SK-N-SH treated with all-trans-retinoic acid at 6 μM for 48 hours (cell line): ENCODE data around the gene COCH.

ENCODE experiments used
- ATAC-seq: fragments of 200-7000 bp; cut with Tn5 transposase; 3 replicates; pipeline ENCODE4 v1.9.1; 2020; ENCODE audit warnings: mild to moderate bottlenecking, moderate library complexity
- BACH2 ChIP-seq: fragments of 250-450 bp; sonication (Bioruptor Pico); IDR thresholded peaks from 2 replicates; pipeline ENCODE4 v1.9.0; 2021; ENCODE audit warnings: mild to moderate bottlenecking, borderline replicate concordance
- ESRRG ChIP-seq: fragments of 250-450 bp; sonication (Bioruptor Pico); IDR thresholded peaks from 2 replicates; pipeline ENCODE4 v1.6.1; 2021; ENCODE audit warnings: mild to moderate bottlenecking
- GLIS3 ChIP-seq: fragments of 250-450 bp; sonication (Bioruptor Pico); IDR thresholded peaks from 2 replicates; pipeline ENCODE4 v1.5.0; 2020; ENCODE audit warnings: mild to moderate bottlenecking, moderate library complexity
- OSR1 ChIP-seq: fragments of 250-450 bp; sonication (Bioruptor Pico); IDR thresholded peaks from 2 replicates; pipeline ENCODE4 v1.8.0; 2022; ENCODE audit warnings: moderate library complexity, mild to moderate bottlenecking, inconsistent platforms
- PPARA ChIP-seq: fragments of 250-450 bp; sonication (Bioruptor Pico); IDR thresholded peaks from 2 replicates; pipeline ENCODE4 v1.5.0; 2020; ENCODE audit warnings: mild to moderate bottlenecking, borderline replicate concordance
- RARB ChIP-seq: fragments of 250-450 bp; sonication (Bioruptor Pico); IDR thresholded peaks from 2 replicates; pipeline ENCODE4 v1.8.0; 2021; ENCODE audit warnings: mild to moderate bottlenecking, moderate library complexity
- SNAI2 ChIP-seq: fragments of 250-450 bp; sonication (Bioruptor Pico); IDR thresholded peaks from 2 replicates; pipeline ENCODE4 v1.5.0; 2020; ENCODE audit warnings: mild to moderate bottlenecking, moderate library complexity
- TCF4 ChIP-seq: fragments of 250-450 bp; sonication (Bioruptor Pico); IDR thresholded peaks from 2 replicates; pipeline ENCODE4 v1.8.0; 2021; ENCODE audit warnings: mild to moderate bottlenecking, moderate library complexity, borderline replicate concordance
- TOX ChIP-seq: fragments of 250-450 bp; sonication (Bioruptor Pico); IDR thresholded peaks from 2 replicates; pipeline ENCODE4 v1.8.0; 2021; ENCODE audit warnings: mild to moderate bottlenecking, moderate library complexity, borderline replicate concordance
- ZC3H10 ChIP-seq: fragments of 250-450 bp; sonication (Bioruptor Pico); IDR thresholded peaks from 2 replicates; pipeline ENCODE4 v1.5.1; 2021; ENCODE audit warnings: mild to moderate bottlenecking, moderate library complexity
- ZFP30 ChIP-seq: fragments of 450-650 bp; formaldehyde crosslinking; IDR thresholded peaks from 2 replicates; pipeline ENCODE4 v1.5.0; 2022; ENCODE audit warnings: mild to moderate bottlenecking, moderate library complexity
- ZNF565 ChIP-seq: fragments of 450-650 bp; formaldehyde crosslinking; conservative IDR thresholded peaks from 2 replicates; pipeline ENCODE4 v1.5.0; 2020; ENCODE audit warnings: low read depth, mild to moderate bottlenecking, moderate library complexity
- ZNF70 ChIP-seq: fragments of 450-650 bp; formaldehyde crosslinking; IDR thresholded peaks from 2 replicates; pipeline ENCODE4 v1.5.0; 2020; ENCODE audit warnings: mild to moderate bottlenecking, moderate library complexity
- ZNF8 ChIP-seq: fragments of 450-650 bp; formaldehyde crosslinking; IDR thresholded peaks from 2 replicates; pipeline ENCODE4 v1.5.0; 2020; ENCODE audit warnings: mild to moderate bottlenecking, moderate library complexity
- TF ChIP-seq, protein P1 (sequence below): fragments of 250-450 bp; sonication (Bioruptor Pico); IDR thresholded peaks from 2 replicates; pipeline ENCODE4 v1.5.0; 2020; ENCODE audit warnings: mild to moderate bottlenecking, moderate library complexity
- TF ChIP-seq, protein P2 (sequence below): fragments of 250-450 bp; sonication (Bioruptor Pico); IDR thresholded peaks from 2 replicates; pipeline ENCODE4 v1.8.0; 2020; ENCODE audit warnings: mild to moderate bottlenecking, moderate library complexity, borderline replicate concordance
- TF ChIP-seq, protein P3 (sequence below): fragments of 250-450 bp; sonication (Bioruptor Pico); IDR thresholded peaks from 2 replicates; pipeline ENCODE4 v1.5.1; 2021; ENCODE audit warnings: mild to moderate bottlenecking, moderate library complexity
- TF ChIP-seq, protein P4 (sequence below): fragments of 250-450 bp; sonication (Bioruptor Pico); IDR thresholded peaks from 2 replicates; pipeline ENCODE4 v1.8.0; 2021; ENCODE audit warnings: low read depth, mild to moderate bottlenecking, moderate library complexity, borderline replicate concordance
- TF ChIP-seq, protein P5 (sequence below): fragments of 250-450 bp; sonication (Bioruptor Pico); IDR thresholded peaks from 2 replicates; pipeline ENCODE4 v1.5.1; 2020; ENCODE audit warnings: low read depth, mild to moderate bottlenecking, moderate library complexity

The COCH gene

DNA sequence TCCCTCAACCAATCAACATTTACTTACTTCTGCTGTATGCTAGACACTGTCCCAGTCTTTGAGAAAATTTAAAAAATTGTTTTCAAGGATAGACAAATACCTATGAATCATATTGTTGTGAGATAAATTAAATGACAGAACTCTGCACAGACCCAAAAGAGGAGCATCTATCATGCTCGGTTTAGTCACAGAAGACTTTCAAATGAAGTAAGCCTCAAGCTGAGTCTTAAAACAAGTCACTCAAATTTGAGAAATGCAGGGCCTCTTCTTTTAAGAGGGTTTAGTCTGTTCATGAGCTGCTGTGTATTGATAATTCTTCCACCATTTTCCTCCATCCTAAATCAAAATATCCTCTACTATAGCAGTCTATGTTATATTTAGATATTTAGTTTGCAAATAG, 24.4 kb upstream of the COCH start:
- TF ChIP-seq TCF4 (CRISPR knock-in tag) (no peak), PPARA (CRISPR knock-in tag) (no peak), GLIS3 (CRISPR knock-in tag) (no peak), RARB (no peak), ZNF565 (no peak), ZFP30 (CRISPR knock-in tag) (no peak), ZNF70 (no peak), BACH2 (CRISPR knock-in tag) (no peak), OSR1 (no peak), ZC3H10 (CRISPR knock-in tag) (no peak), SNAI2 (CRISPR knock-in tag) (no peak), ESRRG (CRISPR knock-in tag) (no peak)
- TF ChIP-seq, protein P1, sequence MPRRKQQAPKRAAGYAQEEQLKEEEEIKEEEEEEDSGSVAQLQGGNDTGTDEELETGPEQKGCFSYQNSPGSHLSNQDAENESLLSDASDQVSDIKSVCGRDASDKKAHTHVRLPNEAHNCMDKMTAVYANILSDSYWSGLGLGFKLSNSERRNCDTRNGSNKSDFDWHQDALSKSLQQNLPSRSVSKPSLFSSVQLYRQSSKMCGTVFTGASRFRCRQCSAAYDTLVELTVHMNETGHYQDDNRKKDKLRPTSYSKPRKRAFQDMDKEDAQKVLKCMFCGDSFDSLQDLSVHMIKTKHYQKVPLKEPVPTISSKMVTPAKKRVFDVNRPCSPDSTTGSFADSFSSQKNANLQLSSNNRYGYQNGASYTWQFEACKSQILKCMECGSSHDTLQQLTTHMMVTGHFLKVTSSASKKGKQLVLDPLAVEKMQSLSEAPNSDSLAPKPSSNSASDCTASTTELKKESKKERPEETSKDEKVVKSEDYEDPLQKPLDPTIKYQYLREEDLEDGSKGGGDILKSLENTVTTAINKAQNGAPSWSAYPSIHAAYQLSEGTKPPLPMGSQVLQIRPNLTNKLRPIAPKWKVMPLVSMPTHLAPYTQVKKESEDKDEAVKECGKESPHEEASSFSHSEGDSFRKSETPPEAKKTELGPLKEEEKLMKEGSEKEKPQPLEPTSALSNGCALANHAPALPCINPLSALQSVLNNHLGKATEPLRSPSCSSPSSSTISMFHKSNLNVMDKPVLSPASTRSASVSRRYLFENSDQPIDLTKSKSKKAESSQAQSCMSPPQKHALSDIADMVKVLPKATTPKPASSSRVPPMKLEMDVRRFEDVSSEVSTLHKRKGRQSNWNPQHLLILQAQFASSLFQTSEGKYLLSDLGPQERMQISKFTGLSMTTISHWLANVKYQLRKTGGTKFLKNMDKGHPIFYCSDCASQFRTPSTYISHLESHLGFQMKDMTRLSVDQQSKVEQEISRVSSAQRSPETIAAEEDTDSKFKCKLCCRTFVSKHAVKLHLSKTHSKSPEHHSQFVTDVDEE (CRISPR knock-in tag), result no peak
- TF ChIP-seq, protein P2, sequence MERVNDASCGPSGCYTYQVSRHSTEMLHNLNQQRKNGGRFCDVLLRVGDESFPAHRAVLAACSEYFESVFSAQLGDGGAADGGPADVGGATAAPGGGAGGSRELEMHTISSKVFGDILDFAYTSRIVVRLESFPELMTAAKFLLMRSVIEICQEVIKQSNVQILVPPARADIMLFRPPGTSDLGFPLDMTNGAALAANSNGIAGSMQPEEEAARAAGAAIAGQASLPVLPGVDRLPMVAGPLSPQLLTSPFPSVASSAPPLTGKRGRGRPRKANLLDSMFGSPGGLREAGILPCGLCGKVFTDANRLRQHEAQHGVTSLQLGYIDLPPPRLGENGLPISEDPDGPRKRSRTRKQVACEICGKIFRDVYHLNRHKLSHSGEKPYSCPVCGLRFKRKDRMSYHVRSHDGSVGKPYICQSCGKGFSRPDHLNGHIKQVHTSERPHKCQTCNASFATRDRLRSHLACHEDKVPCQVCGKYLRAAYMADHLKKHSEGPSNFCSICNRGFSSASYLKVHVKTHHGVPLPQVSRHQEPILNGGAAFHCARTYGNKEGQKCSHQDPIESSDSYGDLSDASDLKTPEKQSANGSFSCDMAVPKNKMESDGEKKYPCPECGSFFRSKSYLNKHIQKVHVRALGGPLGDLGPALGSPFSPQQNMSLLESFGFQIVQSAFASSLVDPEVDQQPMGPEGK, result no peak
- TF ChIP-seq, protein P3, sequence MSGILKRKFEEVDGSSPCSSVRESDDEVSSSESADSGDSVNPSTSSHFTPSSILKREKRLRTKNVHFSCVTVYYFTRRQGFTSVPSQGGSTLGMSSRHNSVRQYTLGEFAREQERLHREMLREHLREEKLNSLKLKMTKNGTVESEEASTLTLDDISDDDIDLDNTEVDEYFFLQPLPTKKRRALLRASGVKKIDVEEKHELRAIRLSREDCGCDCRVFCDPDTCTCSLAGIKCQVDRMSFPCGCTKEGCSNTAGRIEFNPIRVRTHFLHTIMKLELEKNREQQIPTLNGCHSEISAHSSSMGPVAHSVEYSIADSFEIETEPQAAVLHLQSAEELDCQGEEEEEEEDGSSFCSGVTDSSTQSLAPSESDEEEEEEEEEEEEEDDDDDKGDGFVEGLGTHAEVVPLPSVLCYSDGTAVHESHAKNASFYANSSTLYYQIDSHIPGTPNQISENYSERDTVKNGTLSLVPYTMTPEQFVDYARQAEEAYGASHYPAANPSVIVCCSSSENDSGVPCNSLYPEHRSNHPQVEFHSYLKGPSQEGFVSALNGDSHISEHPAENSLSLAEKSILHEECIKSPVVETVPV (CRISPR knock-in tag), result no peak
- TF ChIP-seq, protein P4, sequence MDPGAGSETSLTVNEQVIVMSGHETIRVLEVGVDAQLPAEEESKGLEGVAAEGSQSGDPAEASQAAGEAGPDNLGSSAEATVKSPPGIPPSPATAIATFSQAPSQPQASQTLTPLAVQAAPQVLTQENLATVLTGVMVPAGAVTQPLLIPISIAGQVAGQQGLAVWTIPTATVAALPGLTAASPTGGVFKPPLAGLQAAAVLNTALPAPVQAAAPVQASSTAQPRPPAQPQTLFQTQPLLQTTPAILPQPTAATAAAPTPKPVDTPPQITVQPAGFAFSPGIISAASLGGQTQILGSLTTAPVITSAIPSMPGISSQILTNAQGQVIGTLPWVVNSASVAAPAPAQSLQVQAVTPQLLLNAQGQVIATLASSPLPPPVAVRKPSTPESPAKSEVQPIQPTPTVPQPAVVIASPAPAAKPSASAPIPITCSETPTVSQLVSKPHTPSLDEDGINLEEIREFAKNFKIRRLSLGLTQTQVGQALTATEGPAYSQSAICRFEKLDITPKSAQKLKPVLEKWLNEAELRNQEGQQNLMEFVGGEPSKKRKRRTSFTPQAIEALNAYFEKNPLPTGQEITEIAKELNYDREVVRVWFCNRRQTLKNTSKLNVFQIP (CRISPR knock-in tag), result no peak
- TF ChIP-seq, protein P5, sequence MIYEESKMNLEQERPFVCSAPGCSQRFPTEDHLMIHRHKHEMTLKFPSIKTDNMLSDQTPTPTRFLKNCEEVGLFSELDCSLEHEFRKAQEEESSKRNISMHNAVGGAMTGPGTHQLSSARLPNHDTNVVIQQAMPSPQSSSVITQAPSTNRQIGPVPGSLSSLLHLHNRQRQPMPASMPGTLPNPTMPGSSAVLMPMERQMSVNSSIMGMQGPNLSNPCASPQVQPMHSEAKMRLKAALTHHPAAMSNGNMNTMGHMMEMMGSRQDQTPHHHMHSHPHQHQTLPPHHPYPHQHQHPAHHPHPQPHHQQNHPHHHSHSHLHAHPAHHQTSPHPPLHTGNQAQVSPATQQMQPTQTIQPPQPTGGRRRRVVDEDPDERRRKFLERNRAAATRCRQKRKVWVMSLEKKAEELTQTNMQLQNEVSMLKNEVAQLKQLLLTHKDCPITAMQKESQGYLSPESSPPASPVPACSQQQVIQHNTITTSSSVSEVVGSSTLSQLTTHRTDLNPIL (CRISPR knock-in tag), result no peak
- no peak for ATAC-seq

DNA sequence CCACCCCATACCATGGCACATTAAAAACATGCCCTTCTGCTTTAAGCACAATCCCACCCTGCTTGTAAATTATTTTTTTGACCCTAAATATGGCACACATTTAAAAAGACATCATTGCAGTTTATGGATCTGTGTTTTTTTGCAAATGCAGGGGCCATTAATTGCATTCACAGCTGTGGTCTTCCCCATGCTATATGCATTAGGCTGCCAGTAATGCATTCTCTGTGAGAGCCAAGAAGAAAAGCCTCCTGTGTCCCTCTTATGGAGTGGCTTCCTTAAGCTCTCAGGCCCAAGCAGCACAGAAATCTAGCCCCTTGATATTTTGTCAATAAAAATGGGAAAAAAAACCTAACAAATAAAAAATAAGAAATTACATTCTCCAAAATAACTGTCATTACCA, 20.4 kb upstream of the COCH start:
- TF ChIP-seq, protein P1 (CRISPR knock-in tag), result no peak
- no peak for TF ChIP-seq SNAI2 (CRISPR knock-in tag)
- no peak for TF ChIP-seq TCF4 (CRISPR knock-in tag)
- TF ChIP-seq OSR1, result no peak
- no peak for TF ChIP-seq BACH2 (CRISPR knock-in tag)
- TF ChIP-seq ZFP30 (CRISPR knock-in tag), result no peak
- no peak for TF ChIP-seq ZNF70
- TF ChIP-seq TOX (CRISPR knock-in tag), result no peak
- no peak for TF ChIP-seq ZNF8 (CRISPR knock-in tag)
- TF ChIP-seq ESRRG (CRISPR knock-in tag), result no peak
- ATAC-seq, result no peak
